ENCODE results near the gene USP28.

DNA sequence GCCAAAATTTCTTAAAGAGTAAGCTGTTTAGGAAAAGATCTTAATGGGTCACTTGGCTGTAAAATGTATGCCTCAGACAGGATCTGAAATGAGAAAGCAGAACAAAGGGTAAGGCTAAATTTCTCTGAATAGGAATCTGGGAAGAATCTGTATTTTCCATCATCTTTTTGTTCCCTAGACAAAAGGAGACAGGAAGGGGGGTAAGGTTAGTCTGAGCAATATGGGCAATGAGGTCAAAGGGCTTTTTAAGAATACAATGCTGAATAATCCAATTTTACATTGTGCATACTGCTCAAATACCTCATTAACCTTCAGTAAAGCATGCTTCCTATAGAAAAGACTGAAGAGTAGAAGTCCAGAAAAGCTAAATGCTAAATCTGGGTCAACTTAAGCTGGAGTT, 61.2 kb downstream of the USP28 start:
- TF ChIP-seq, protein P1, sequence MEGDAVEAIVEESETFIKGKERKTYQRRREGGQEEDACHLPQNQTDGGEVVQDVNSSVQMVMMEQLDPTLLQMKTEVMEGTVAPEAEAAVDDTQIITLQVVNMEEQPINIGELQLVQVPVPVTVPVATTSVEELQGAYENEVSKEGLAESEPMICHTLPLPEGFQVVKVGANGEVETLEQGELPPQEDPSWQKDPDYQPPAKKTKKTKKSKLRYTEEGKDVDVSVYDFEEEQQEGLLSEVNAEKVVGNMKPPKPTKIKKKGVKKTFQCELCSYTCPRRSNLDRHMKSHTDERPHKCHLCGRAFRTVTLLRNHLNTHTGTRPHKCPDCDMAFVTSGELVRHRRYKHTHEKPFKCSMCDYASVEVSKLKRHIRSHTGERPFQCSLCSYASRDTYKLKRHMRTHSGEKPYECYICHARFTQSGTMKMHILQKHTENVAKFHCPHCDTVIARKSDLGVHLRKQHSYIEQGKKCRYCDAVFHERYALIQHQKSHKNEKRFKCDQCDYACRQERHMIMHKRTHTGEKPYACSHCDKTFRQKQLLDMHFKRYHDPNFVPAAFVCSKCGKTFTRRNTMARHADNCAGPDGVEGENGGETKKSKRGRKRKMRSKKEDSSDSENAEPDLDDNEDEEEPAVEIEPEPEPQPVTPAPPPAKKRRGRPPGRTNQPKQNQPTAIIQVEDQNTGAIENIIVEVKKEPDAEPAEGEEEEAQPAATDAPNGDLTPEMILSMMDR (conservative IDR thresholded peaks at IDR 0.05) = no peak
- TF ChIP-seq ZFX (IDR thresholded peaks at IDR 0.05) = no peak
